GM19397 (cell line): Measurements from ENCODE around the gene SGCD.

Source experiments
- ATAC-seq: cut with Tn5 transposase; IDR thresholded peaks from one replicate; pipeline ENCODE4 v1.9.1; 2021; ENCODE audit warnings: mild to moderate bottlenecking, moderate library complexity; ENCODE audit not compliant: unreplicated experiment

SGCD gene

DNA sequence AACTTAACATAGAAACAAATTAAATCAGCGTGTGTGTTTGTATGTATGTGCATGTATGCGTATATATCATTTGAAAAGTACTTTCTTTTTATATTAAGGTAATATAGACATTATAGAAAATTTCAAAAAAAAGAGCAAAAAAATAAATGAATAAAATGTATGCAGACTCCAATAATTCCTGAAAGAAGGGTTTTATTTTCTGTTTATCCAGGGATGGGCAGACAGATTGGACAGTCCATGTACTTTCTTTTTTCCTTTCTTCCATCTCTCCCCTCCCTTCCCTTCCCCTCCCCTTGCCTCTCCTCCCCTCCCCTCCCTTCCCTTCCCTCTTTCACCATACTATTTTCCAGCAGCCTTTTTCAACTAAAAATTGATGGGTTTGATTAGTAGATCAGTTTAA, 123.8 kb downstream of the SGCD start:
- no peak for ATAC-seq

- no peak for ATAC-seq
These were observed 124.5 kb downstream of the SGCD start for GRCh38 chr5:156451505-156451904.

GRCh38 chr5:156456857-156457256, 129.9 kb downstream of the SGCD start:
- ATAC-seq = no peak

- no peak for ATAC-seq
These were observed 132.9 kb downstream of the SGCD start for GRCh38 chr5:156459812-156460385.

- ATAC-seq = no peak
These were observed 133.5 kb downstream of the SGCD start for GRCh38 chr5:156460471-156460870.

- ATAC-seq = no peak
These were observed 139.9 kb downstream of the SGCD start for GRCh38 chr5:156466871-156467270.

DNA sequence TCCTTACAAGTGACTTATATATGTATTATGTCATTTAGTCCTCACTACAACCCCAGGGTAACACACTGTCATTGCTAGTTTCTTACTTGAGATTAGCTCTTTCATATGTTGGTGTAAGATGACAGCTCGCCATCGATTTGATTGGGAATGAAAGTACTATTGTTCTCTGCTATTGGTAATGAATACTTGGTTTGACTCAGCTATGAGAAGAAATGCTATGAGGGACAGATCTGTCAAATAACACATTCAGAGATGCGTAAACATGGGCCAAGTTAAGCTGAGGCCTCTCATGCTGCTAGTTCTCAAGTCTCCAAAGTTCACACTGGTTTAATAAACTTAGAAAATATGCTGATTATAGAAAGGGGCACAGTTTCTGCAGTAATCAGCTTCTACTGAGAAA, 142.7 kb downstream of the SGCD start:
- no peak for ATAC-seq

DNA sequence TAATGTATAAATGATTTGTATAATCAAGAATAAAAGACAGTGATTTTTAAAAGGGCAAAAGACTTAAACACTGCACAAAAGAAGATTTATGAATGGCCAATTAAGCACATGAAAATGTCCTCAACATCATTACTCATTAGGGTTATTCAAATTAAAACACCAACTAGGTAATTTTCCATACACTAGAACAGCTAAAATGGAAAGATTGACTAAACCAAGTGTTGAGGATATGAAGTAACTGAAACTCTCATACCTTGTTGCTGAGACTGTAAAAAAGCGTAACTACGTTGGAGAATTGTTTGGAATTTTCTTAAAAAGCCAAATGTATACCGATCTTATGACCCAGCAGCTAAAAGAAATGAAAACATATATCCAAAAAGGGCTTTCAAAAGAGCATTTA, 144.9 kb downstream of the SGCD start:
- ATAC-seq = no peak

GRCh38 chr5:156473269-156473908, 146.4 kb downstream of the SGCD start:
- no peak for ATAC-seq

- no peak for ATAC-seq
These were observed 147.3 kb downstream of the SGCD start for GRCh38 chr5:156474251-156474650.

DNA sequence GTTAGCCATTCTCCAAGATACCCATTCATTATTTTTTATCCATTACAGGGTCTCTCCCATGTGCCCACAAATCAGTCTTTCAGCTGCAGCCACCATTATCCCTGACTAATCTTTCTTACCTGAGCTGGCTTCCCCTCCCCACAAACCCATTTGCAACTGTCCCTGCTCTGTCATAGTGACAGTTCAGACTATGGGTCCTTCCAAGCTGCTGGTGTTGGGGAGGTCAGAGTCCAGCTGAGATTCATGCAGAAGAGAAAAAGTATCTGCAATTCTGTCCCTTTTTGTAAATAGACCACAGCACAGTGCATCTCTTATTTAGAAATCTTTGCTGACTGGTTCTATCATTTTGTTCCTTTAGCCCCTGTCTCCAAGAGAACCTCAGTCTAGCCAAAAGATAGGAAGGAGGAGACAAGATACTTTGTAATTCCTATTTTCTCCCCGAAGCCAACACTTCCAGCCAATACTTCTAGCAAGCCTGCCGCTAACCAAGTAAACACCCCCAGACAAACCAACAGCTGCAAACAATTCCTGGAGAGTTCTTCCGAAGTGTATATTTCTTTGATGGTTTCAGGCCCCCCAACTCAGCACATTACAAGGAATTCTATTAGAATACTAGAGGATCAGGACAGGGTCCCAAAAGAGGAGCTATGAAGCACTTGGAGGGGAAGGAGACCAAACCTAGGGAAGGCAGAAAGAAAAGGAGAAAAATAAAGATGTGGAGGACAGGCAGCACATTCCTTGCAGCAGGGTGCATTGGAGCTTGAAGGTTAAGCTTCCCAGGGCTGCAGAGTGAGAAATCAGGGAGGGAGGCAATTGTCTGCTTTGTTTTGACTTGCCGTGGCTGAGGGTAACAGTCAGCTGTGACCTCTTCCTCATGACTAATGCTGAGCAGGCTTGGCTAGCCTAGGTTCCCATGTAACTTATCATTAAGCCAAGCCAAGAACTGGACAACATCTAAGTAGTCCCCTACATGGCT, 148.5 kb downstream of the SGCD start:
- ATAC-seq = no peak

DNA sequence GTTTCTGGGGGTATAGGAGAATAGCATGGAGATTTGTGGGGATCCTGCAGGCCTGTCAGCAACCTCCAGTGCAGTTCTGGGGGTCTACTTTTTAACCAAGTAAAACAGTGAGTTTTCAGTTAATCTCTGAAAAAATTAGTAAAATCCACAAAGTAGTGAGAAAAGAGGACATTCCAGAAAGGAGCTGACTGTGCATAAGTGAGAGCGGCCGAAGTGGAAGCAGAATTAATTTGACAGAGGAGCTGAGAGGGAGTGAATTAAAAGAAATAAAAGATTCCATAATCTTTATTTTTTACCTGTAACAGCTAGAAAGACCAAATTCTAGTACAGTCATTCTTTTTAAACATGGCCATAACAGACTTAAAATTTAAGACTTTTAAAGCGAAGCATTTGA, 149.2 kb downstream of the SGCD start:
- no peak for ATAC-seq

- no peak for ATAC-seq
These were observed 149.7 kb downstream of the SGCD start for GRCh38 chr5:156476678-156477077.

GRCh38 chr5:156477196-156477595, 150.2 kb downstream of the SGCD start:
- ATAC-seq = no peak

DNA sequence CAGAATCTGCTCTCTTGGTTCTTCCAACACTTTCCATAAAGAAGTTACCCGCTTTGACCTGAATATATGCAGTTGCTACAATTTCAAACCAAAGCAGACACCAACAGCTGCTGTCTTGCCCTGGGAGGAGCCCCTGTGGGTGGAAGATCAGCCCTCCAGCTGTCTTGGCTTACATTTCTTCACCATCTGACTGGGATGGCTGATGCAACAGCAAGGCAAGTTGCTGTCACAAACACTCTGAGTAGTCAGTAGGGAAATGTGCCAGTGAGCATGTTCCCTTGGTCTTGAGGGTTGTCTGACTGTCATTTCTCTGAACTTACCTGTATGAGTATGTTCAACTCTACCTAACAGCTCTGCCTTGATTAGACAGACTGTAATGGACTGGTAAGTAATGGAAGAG, 152.9 kb downstream of the SGCD start:
- no peak for ATAC-seq

GRCh38 chr5:156481741-156482140, 154.8 kb downstream of the SGCD start:
- no peak for ATAC-seq

GRCh38 chr5:156482818-156483217, 155.9 kb downstream of the SGCD start:
- ATAC-seq = no peak

DNA sequence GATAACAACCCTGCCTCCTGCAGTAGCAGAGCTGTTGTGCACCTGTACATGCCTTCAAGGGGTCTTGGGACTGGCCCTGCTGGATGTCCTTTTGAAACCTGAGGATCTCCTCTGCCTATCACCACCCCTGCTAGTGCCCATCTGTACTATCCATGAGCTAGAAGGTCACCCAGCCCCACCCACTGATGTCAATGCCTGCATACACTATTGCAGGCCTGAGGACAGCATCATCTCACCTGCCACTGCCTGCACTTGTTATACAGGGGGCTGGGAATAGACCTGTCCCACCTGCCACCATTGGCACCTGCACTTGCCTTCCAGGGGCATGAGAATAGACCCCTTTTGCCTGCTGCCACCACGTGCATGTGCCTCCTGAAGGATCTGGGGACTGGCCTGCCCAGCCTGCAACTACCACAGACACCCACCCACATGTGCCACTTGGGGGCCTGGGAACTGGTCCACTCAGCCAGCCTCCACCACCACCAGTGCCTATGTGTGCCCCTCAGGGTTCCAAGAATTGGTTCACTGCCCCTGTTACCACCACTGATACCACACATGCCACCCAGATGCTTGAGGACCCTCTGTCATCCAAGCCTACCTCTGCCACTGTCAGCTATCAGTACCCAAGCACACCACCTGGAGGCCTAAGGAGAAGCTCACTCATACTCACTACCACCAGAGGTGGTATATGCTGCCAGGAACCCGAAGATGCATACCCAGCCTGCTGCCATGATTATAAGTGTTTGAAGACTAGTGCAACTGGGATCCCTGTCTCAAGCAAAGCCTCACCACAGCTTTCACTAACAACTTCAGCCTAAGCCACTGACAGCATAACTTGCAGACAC, 159.7 kb downstream of the SGCD start:
- no peak for ATAC-seq

DNA sequence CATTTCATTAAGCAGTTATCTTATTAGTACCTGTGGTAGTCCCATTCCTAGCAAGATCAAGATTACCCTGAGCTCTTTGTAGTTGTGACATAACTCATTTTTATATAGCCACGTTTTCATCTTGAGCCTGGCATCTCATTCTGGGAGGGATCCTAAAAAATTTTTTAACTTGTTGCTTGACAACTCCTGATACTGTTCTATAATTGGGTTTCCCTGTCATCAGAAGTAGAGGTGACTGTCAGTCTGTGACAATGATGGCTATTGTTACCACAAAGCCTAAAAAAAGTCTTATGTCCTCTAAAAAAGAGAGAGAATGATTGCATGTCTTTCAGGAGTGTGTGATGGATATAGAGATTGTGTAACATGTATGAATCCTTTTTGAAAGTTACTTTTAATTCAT, 164.8 kb downstream of the SGCD start:
- ATAC-seq = no peak

GRCh38 chr5:156496291-156496690, 169.3 kb downstream of the SGCD start:
- no peak for ATAC-seq

DNA sequence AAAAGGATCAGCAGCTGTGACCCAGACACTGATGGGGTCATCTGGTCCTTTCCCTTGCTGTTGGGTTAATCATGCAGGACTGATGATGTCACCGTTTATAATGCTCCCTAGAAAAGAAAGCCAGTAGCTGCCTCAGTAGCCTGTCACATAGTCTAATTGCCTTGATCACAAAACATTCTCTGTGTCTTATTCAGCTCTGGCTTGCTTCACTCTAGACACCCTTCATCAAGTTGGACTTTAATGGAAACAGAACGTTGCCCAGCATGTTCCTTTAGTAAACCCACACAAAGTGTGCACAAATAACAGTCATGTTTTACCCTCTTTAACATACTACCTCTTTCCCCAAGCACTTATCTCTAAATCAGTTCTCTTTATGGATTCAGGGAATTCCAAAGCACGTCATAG, 170.8 kb downstream of the SGCD start:
- no peak for ATAC-seq
